NCI-H1694 (cell line): ENCODE data around the gene PSMB8.
"Not testable (repeated sequence)": the region's sequence is repeated elsewhere in the genome, so short reads cannot be mapped to it uniquely, and the experiment has no call there.

Source experiments
- DNase-seq: peaks from one replicate; lab custom pipeline; 2025; lab: John Stamatoyannopoulos, UW

The PSMB8 gene

DNA sequence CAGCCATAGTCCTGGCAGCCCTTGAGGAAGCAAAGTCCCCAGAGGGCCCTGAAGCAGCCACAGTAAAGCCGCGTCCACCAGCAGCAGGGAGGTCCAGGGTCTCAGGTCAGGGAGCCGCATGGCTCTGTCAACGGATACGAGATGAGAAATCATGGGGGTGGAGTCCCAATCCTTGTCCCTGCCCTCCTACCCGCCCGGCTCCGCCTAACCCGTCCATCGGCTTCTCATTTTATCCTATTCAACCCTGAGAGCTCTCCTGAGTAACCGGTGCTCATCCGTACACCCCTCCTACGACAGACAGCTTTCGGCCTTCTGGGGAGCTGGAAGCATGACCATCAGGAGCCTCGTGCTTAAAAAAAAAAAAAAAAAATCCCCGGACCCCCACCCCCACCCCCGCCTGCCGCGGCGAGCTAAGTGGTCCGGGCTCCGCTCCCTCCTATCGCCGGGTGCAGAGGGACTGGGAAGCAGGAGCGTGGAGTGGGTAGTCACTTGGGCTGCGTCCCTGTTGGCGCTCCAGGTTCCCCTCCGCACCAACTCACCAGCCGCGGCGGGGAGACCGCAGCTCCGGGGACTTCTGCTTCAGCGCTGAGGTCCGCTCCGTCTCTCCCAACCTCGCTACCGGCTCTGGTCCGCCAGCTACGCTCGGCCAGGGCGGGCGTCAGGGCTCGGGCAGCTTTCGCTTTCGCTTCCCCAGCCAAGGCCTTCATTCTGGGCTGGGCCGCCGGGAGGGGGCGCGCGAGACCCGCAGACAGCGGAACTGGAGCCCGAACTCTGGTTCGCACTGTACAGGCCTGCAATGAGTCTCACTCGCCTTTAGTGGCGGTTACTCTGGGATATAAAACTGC lies 5.5 kb downstream of the PSMB8 start, which contains the start of gene TAP2:
Gene TAP2 (minus strand): TSS at position 626 of the 845 bp plus-strand sequence. CDS start 506 bp downstream, at position 120.
- DNase-seq = peak; percentile 76

DNA sequence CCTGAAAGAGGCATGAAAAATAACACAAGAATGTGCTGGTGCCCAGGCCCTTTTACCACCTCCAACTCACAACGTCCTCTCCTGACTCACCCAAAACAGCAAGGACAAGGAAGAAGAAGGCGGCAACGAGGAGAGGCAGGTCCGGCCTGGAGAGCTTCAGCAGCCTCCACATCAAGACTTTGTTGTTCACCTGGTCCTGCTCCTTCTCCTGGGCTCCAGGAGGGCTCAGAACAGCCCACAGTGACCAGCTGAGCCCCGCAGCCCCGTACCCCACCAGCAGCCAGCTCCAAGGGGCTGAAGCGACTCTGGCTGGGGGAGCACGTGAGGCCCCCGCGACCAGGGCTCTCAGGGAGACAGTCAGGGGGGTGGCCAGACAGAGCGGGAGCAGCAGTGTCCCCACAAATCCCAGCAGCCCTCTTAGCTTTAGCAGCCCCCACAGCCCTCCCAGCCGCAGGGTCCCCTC lies 6.2 kb downstream of the PSMB8 start:
- DNase-seq = no peak

DNA sequence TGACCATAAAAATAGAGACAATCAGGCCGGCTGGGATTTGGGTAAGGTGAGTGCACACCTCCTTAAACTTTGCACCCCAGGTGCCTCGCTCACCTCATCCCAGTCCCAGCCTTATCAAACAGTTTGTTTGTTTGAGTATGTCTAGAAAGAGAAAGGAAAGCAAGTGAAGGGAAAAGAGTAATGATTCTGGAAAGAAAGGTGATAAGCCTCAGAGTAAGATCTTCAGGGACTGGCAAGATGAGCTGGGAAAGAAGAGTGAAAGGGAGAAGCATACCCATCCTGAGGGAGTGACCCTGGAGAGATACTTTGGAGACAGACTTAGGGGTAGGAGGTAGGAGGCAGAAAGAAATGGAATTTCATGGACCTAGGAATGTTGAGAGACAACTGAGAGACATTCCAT lies 7.0 kb downstream of the PSMB8 start:
- DNase-seq = no peak

DNA sequence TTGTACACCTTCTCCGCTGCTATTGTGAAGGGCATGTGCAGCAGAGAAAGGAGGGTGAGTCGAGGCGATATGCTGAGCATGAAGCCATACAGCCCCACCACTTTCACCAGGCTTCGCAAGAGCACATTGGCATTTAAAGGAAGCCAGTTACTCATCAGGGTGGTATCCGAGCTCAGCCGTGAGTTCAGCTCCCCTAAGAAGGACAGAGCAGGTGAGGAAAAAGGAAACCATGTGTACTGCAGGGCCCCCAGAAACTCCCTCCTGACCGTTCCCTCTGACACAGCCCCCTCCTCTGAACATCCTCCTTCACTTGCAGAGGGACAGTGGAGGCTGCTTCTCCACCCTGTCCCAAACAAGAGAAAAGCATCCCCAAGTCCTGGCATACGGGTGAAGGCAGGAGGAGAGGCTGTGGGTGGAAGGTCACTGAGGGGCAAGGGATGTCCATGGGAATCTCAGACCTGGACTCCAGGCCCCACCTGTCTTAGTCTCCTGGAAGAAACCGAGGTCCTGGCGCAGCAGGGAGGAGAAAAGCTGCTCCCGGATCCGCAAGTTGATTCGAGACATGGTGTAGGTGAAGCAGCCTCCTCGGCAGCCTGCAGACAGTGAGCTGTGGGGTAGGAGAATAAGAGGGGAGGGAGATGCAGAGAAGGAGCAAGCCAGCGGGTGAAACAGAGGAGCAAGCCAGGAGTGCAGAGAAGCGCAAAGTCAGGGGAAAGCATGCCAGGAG lies 8.5 kb downstream of the PSMB8 start:
- no peak for DNase-seq

DNA sequence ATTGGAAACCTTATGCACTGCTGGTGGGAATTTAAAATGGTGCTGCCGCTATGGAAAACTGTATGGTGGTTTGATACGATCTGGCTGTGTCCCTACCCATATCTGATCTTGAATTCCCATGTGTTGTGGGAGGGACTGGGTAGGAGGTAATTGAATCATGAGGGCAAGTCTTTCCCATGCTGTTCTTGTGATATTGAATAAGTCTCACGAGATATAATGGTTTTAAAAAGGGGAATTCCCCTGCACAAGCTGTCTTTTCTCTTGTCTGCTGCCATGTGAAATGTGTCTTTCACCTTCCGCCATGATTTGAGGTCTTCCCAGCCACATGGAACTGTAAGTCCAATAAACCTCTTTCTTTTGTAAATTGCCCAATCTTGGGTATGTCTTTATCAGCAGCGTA lies 10.2 kb downstream of the PSMB8 start:
- DNase-seq = no peak

DNA sequence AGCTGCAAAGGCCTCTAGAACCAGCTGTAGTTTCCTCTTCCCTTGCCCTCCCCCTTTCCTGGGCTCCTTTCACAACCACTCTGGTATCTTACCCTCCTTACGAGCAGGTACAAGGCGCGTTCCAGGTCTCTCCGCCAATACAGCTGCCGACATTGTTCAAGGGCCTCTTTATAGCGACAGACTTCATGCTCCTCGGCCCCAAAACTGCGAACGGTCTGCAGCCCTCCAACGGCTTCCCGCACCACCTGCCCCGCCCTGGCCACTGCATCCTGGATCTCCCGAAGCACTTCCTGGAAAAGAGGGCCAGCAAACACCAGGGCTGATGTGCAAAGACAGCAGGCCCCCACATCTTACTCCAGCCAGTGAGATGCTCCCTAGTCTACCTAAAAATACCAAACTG lies 11.3 kb downstream of the PSMB8 start:
- DNase-seq = no peak

DNA sequence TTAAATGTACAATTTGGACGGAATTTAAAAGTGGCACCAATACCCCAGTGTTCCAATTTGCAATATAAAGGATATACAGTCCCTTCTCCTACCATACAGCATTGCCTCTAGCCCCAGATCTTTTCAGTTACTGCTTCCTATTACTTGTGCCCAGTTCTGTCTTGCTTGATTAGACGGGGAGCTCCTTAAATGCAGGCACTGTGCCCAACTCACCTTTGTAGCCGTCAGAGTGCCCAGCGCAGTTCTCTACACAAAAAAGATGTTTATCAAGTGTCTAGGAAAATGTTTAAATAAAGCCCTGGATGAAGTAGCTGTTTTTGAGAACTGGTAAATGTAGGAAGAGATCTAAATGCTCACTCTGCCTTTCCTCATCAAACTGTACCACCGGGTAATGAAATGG lies 12.9 kb downstream of the PSMB8 start:
- DNase-seq = no peak

DNA sequence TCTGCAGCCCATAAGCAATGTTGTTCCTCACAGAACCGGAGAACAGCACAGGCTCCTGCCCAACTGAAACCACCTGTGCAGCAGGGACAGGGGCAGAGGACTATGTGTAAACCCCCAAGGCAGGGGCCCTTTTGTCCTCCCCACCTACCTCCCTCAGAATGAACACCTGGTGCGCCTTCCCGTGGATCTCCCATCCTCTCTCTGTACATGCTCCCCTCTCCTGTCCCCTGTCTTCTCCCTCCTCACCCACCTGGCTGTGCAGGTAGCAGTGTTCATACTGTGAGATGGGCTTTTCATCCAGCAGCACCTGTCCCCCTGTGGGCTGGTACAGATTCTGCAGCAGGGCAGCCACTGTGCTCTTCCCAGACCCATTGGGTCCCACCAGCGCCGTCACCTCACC lies 13.8 kb downstream of the PSMB8 start:
- no peak for DNase-seq

DNA sequence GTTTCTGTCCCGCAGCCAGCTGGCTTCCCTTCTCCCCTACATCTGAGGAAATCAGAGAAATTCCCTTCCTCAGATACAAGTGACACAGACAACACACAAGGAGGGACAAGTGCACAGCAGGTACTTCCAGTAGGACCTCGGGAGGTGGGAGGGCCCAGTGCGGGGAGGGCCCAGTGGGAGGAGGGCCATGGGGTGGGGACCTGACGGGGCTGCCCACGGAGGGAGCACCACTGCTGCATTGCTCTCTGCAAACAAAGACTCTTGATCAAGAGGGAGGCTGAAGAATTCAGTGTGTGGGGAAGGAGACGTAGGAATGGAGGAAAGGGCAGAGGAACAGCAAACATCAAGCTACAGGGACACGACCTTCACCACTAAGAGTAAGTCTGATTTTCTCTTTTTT lies 14.4 kb downstream of the PSMB8 start:
- no peak for DNase-seq

DNA sequence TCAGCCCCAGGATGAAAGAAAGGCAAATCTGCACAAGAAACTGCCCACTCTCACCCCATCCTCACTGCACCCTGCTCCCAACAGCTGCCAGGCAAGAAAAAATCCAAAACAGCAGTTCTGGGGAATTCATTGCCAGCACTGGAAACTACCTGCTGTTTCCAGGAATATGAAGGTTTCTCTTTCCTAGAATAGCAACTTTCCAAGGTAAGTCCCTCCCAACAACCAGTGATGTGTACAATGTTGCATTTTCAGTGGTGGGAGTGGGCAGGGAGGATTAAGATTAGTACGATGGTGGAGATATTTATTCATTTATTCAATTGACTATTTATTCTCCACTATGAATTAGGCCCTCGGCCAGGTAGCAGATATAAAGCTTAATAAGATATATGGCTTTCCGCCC lies 16.8 kb downstream of the PSMB8 start:
- DNase-seq = no peak

DNA sequence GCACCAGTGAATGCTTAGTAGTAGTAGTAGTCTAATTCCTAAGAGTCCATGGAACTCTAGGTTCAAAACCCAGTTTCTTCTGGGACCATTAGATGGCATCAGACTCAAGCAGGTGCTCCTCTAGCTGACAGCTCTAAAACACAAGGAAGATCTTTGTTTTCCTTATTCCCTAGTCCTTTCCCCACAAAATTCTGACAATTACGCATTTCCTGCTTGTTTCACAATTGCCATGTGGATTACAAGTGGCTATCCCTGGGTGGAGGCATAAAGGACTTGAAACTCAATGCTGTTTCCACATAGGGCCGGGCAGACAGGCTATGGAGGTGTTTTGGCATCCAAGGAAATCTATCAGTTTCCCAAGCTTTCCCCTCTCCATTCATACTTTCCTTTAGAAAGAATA lies 17.9 kb downstream of the PSMB8 start:
- no peak for DNase-seq

DNA sequence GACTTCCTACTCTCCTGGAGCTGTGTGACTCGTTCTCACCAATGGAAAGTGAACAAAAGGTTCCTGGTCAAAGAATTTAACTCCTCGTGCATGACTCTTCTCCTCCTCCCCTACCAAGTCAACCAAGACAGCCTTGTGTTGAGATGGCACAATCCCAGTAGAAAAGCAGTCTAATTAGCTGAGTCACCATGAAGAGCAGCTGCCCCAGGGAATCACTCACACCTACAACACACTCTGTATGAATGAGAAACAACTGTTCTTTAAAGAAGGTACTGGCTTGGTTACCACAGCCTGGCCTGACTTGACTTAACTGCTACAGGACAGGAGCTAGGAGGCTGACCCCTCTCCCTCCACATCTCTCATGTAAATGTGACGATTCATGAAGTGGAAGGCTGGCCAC lies 24.1 kb downstream of the PSMB8 start:
- no peak for DNase-seq

DNA sequence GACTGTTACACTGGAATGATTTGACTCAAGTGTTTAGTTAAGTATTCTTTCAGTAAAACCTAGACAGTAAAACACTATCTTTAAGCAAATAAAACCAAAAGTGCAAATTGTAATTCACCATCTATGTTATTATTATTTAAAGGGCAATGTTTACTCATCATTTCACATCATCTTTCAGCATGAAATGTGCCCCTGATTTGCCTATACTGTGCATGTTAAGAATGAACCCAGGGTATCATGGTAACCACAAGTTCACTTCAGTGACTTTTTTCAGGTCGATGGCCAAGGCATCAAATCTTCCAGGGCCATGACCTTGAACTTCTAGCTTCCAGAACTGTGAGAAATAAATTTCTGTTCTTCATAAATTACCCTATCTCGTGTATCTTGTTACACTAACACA lies 25.0 kb downstream of the PSMB8 start:
- no peak for DNase-seq

DNA sequence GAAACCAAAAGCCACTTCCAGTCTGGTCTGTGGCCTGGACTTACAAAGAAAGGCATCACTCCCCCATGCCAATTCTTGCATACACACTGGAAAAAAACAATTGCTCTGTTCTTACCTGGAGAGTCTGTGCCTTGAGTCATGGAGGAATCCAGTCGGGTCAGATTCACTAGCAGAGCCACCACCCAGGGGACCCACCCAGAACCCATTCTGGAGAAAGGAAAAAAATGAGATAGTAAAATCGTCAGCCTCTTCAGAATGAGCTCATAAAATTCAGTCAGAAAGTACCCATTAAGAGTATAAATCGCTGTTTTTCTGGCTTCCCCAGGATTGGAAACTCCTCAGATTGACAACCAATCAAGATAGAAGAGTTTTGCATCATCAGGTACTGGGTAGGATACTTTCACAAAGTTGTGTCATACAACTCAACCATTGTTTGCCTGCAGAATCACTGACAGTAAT lies 27.1 kb downstream of the PSMB8 start, which contains the start of gene HLA-DOB:
Gene HLA-DOB (minus strand): TSS at position 257 of the 459 bp plus-strand sequence. CDS start 51 bp downstream, at position 206.
- DNase-seq = no peak

DNA sequence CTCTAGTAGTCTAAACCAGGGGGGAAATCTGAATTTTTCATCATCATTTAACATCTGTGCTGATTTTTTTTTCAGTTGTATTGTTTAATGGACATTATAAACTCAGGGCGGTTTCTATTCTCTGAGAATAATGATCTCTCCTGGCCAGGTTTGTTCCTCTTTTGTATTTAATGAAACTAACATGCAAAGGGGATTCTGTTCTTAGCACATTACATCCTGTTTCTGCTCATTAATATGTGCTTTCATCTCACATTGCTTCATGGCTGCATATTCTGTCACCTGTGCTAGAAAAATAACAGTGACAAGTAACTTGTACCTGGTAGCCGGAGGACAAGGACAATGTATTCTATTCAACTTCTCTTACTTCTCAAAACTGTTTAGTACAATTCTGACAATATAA lies 27.9 kb downstream of the PSMB8 start:
- DNase-seq = no peak

DNA sequence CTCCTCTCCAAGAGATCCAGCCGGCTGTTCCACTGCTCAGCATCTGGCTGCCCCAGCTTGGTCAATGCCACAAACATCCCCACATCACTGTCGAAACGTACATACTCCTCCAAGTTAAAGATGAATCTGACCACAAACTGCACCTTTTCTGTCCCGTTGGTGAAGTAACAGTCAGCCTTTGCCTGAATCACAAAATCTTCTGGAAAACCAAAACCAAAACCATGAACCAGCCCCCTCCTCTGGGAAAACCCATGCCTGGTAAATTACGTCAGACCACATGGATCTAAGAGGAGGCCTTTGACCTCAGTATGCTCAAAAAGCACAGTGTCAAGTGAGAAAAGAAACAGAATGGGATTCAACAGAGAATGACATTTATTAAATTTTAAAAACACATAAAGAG lies 28.7 kb downstream of the PSMB8 start:
- DNase-seq = no peak

DNA sequence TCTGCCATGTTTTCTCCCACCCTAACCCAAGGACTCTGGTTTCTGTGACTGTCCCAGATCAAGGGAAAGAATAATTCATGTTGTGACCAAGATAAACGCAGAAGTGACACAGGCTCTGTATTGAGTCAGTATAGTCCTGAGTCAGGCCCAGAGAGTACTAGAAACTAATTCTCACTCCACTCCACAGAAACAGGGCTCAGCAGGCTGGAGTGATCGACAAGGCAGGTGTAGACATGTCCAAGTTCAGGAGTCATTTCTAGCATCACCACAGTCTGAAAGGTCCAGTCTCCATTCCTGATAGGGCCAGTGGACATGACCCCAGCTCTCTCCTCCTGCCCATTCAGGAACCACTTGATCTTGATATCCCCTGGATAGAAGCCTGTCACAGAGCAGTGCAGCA lies 29.7 kb downstream of the PSMB8 start:
- DNase-seq = no peak

DNA sequence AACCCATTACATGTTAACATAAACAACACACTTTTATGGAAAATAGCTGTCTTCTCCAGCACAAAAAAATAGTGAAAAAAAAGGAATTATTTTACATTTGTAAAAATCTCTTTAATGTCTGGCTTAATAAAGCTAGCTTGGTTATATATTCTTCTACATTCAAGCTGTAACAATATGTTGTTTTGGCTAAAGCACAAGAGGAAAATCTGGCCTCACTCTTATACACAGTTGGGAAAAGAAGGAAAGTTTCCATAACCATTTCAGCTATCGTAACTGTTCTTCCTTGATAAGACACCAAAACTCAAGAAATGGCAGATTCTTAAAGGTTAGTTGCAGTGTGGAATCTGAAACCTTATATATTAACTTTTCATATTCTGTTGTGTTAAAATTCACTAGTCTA lies 34.7 kb downstream of the PSMB8 start:
- DNase-seq = no peak

DNA sequence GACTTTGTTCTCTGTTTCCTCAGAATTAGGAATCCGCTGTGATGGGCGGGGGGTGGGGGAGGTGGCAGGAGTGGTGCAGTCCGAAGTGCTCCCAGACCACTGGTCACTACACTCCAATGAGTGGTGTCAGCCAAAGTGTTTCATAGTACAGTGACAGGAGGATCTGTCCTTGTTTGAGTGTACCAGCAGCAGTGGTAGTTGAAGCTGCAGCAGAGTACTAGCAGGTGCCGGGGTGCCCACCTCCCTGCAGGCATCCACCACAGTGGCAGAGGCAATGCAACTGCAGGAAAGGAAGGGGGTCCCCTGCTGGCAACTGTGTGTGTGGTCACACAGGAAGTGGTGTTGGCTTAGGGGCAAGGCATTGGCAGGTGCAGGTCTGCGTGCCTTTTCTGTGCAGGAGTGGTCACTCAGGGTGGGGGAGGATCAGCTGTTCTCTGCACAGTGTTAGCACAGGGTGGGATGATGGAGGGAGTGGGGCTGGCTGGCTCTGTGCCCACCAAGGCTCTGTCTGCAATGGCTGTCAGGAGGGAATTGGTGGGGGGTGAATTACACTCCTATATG lies 36.7 kb downstream of the PSMB8 start:
- DNase-seq = no peak

DNA sequence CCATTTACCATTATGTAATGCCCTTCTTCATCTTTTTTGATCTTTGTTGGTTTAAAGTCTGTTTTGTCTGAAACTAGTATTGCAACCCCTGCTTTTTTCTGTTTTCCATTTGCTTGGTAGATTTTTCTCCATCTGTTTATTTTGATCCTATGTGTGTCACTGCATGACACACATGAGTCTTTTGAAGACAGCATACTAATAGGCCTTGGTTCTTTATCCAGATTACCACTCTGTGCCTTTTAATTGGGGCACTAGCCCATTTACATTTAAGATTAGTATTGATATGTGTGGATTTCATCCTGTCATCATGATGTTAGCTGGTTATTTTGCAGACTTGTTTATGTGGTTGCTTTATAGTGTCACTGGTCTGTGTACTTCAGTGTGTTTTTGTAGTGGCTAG lies 38.4 kb downstream of the PSMB8 start:
- DNase-seq = not testable (repeated sequence)

DNA sequence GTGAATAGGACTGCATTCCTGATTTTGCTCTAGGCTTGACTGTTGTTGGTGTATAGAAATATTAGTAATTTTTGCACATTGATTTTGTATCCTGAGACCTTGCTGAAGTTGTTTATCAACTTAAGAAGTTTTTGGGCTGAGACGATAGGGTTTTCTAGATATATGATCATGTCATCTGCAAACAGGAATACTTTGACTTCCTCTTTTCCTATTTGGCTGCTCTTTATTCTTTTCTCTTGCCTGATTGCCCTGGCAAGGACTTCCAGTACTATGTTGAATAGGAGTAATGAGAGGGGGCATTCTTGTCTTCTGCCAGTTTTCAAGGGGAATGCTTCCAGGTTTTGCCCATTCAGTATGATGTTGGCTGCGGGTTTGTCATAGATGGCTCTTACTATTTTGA lies 40.4 kb downstream of the PSMB8 start:
- no peak for DNase-seq

DNA sequence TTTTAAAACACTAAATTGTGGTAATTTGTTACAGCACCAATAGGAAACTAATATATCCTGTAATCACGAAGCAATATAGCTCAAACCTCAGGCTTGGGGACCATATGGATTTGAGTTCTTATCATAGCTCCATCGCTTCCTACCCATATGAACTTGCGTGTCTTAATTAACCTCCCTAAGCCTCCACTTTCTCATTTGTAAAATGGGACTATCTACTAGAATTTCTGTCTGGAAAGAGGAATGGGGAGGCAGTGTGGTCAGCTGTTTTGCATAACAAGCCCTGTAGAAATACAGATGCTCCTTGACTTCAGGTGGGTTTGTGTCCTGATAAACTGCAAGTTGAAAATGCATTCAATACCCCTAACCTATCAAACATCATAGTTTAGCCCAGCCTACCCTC lies 44.1 kb downstream of the PSMB8 start:
- DNase-seq = no peak

DNA sequence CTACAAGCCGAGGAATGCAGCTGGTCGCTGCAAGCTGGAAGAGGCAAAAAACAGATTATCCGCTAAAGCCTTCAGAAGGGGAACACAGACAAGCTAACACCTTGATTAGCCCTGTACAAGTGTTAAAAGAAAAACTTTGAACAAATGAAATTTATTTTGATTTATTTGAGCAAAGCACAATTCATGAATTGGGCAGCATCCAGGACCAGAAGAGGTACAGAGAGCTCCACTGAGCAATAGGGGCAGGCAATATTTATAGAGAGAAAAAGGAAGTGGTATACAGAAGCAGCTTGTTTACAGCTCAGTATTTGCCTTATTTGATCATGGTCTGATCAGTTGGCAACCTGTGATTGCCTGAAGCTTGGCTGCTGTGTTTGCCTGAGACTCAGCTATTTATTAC lies 44.7 kb downstream of the PSMB8 start:
- no peak for DNase-seq
